Epidermal melanocyte (primary cell): ENCODE data around the gene INHBB.
"Not testable (repeated sequence)": the region's sequence is repeated elsewhere in the genome, so short reads cannot be mapped to it uniquely, and the experiment has no call there.

Experiments used
- DNase-seq: peaks from one replicate; pipeline ENCODE4 v3.0.0; 2011; ENCODE audit warnings: low spot score; ENCODE audit not compliant: insufficient read length

The INHBB gene

DNA sequence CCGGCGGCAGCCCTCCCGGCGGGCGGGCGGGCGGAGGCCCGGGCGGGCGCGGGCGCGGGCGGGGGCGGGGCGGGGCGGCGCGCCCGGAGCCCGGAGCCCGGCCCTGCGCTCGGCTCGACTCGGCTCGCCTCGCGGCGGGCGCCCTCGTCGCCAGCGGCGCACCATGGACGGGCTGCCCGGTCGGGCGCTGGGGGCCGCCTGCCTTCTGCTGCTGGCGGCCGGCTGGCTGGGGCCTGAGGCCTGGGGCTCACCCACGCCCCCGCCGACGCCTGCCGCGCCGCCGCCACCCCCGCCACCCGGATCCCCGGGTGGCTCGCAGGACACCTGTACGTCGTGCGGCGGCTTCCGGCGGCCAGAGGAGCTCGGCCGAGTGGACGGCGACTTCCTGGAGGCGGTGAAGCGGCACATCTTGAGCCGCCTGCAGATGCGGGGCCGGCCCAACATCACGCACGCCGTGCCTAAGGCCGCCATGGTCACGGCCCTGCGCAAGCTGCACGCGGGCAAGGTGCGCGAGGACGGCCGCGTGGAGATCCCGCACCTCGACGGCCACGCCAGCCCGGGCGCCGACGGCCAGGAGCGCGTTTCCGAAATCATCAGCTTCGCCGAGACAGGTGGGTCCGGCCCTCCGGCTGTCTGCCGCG, at the start of gene INHBB:
Gene INHBB, plus strand, starts transcription at position 111 of the 641 bp plus-strand sequence. Its CDS starts 53 bp downstream, at position 164.
- DNase-seq: no peak

DNA sequence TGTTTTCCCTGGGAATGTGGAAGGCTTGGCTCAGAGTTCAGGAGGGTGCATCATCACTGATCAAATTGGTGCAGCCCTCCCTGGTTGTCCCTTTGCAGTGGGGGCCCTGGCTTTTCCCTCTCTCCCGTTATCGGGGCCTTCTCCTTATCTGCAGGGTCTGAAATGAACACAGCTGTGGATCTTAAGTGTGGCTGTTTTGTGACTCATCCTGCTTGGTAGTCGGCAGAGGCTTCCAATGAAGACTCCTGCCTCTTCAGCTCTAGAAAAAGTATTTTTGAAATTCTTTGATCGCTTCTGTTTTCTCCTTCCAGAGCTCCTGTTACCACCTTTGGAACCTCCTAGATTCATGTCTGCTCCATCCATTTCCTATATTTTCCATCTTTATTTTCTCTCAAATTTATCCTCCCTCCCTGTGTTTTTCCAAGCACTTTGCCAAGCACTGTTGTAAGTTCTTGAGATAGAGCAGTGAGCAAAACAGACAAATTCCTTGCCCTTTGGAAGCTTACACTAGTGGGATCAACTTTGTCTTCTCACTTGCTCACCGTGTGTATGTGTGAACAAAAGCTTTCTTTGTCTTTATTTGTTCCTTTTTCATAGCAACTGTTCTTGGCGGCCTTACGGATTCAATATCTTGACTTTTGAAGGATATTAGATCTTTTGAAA, 47.6 kb upstream of the INHBB start:
- DNase-seq: no peak

DNA sequence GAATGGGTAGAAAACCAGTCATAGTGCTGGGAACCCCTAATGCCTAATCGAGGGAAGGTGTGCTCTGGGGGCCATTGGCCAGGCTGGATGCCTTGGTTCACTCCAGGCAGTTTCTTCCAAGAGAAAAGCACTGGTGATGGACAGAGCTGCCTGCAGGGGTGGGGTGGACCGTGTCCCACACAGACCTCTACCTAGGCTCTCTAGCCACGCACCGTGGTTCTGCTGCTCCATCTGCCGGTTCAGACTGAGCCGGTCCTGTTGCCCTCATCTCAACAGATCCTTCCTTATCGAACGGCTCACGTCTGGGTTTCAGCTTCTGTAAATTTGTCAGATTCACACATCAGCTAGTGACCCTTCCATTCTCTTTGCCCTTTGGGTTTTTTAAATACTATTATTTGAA, 46.9 kb upstream of the INHBB start:
- DNase-seq: no peak

DNA sequence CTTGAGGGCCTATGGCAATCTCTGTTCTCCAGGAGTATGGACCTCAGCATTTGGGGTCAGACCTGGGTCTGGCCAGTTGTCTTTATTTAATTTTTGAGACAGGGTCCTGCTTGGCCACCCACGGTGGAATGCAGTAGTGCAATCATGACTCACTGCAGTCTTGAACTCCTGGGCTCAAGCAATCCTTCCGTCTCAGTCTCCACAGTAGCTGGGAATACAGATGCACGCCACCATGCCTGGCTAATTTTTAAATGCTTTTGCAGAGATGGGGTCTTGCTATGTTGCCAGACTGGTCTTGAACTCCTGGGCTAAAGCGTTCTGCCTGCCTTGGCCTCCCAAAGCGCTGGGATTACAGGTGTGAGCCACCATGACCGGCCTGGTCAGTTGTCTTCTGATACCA, 46.4 kb upstream of the INHBB start:
- DNase-seq: no peak

DNA sequence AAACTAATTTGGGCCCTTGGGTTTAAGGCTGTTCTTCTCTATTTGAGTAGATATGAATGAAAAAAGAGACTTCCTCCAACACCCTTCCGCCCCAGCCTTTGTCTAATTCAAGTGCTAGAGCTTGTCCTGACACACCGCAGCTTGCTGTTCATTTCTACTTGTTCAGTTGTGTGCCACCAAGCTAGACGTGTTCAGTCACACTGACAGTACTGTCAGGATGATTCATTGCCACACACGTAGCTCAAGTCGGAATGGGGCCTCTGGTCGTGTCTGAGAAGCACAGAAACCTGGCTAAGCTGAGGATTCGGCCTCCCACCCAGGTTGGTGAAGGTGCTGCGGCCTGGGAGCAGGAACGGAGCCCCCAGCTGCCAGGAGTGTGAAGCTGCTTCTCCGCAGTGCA, 45.6 kb upstream of the INHBB start:
- no peak for DNase-seq

DNA sequence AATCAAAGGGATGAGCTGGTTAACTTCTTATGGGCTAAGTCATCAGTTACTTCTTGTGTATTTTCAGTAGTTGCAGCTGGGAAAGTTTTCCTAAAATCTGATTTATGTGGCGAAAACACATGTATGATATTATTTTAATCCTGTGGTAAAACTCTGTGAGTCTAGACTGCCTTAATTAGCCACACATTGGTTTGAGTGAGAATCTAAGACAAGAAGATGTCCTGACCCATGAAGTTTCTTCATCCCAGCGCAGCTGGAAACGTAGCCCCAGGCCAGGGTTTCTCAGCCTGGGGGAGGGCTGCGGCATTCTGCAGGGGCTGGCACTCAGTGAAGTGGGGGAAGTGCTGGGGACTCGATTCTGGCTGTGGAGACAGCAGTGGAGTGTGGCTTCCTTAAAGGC, 44.7 kb upstream of the INHBB start:
- no peak for DNase-seq

DNA sequence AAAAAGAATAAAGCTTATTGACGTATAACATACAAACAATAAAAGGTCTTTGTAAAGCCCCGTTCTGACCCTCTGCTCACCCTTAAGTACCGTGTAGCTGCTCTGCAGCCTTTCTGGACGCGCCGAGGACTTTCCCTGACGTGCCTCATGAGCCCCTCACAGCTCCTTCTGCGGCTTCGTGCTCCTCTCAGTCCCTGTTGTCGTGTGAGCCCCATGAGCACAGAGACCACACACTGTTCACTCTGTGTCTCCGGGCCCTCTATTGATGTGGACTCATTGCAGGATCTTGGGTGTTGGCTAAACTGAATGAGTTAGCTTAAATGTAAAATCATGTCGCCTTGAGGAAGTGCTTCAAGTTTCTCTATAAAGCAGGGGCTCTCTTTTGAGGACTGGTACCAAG, 43.6 kb upstream of the INHBB start:
- DNase-seq: no peak

DNA sequence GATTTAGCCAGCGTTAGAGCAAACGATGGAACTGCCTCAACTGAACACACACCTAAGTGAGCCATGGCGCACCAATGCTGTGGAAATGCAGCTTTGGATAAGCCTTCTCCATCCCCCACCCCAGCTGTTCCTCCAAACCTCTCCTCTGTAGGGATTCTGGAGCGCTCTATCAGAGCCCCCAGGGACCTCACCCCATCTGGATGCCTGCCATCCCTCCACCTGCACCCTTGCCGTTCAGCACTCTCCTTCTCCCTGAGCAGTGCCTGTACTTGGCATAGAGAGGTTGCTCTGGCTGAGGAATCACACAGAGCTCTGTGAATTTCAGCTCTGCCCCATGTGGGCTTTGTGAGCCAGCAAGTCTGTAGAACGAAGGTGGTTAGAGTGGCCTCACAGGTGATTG, 42.8 kb upstream of the INHBB start:
- DNase-seq: no peak

DNA sequence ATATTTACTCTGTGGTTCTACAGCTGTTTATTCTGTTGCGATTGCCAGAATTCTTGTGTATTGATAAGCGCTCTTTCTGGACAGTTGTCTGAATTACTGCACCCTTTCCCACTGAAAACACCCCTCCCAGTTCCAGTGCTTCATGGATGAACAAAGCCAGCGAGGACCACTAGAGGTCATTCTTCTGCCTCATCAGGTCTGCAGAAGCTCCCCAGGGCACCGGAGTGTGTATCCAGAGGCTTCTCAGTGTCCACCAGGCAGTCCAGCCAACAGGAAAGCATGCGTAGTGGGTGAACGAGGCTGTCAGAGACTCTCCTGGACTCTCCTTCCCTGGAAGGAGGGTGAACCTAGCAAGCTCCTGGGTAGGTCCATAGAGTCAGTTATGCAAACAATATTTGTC, 40.6 kb upstream of the INHBB start:
- no peak for DNase-seq

DNA sequence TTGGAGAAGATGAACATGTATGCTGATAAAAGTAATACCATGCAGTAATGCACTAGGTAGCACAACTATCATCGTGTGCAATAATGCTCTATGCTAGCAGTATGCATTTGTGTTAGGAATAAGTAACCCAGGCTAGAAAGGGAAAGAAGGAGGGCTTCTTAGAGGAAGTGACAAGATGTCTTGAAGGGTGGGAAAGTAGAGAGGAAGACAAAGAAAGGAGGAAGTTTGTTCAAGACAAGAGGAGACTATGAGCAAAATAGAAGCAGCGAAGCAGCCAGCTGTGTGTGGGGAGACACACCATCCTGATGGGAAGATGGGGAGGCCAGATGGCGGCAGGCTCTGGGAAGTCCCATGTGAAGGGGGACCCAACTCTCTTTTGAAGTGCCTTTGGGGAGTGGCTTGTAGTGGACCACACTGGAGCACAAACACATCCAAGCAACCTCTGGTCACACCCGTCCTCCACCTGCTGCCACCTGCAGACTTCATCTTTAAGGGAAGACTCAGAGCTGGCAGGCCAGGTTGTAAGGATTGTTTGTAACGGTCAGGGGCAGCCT, 39.9 kb upstream of the INHBB start:
- no peak for DNase-seq

DNA sequence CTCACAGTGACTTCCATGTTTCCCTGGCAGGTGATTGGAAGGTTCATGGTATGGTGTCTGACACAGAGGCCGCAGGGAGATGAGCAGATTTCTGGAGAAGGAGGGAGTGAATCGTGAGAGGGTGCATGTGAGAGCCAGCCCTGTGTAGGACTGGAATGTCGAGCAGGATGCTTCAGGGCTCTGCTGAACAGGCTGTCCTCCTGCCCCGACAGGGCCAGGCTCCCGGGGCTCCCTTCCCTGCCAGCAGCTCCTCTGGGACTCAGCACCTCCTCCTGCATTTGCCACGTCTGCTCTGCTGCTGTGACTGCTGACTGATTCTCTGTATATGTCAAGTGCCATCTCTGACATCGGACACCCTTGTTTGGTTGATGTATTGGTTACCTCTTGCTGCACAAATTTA, 38.5 kb upstream of the INHBB start:
- no peak for DNase-seq

DNA sequence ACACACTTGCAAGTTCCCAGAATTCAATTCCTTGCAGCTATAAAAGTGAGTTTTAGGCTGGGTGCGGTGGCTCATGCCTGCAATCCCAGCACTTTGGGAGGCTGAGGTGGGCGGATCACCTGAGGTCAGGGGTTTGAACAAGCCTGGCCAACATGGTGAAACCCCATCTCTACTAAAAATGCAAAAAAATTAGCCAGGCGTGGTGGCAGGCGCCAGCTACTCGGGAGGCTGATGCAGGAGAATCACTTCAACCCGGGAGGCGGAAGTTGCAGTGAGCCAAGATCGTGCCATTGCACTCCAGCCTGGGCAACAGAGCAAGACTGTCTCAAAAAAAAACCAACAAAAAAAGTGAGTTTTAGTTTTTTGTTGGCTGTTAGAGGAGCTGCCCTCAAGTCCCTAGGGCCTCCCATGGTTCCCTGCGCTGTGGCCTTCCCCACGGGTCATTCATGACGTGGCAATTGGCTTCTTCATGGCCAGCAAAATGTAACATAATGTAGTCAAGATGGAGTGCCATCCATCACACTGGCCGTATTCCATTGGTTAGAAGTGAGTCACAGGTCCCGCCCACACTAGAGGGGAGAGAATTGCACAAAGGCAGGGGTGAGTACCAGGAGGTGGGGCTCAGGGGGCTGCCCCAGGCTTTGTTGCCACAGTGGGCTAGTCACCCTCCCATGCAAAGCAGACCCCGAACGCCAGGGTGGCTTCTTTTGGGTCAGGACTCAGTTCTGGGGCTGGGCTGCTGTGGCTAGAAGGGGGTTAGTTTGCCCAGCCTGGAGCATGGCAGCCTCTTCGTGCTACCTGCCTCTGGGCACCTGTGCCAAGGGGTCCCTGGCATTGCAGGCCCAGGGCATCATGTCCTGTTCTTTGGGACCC, 37.7 kb upstream of the INHBB start:
- DNase-seq: no peak

DNA sequence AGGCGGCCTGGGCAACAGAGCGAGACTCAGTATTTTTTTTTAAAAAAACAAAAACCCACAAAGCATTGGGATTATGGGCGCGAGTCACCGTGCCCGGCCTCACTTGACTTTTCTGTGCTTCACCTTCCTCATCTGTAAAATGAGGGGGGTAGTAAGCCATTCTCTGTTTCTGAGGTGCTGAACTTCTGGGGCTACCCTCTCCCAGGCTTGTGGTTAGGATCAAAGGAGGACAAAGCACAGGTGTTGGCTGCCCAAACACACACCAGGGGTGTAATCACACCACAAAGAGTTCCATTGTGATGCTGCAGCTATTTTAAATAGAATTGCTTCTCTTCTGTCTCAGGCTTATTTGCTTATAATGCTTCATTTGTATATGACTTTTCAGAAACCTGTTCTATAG, 35.8 kb upstream of the INHBB start:
- DNase-seq: no peak

DNA sequence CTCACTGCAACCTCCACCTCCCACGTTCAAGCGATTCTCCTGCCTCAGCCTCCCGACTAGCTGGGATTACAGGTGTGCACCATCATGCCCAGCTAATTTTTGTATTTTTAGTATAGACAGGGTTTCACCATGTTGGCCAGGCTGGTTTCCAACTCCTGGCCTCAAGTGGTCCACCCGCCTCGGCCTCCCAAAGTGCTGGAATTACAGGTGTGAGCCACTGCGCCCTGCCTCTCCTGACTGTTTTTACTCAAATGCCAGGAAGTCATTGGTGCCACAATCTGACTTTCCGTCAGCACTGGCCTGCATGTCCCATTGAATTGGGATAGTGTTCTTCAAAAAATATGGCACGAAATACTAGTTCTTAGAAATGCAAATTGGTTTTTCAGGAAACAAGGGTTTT, 35.1 kb upstream of the INHBB start:
- not testable (repeated sequence) for DNase-seq

DNA sequence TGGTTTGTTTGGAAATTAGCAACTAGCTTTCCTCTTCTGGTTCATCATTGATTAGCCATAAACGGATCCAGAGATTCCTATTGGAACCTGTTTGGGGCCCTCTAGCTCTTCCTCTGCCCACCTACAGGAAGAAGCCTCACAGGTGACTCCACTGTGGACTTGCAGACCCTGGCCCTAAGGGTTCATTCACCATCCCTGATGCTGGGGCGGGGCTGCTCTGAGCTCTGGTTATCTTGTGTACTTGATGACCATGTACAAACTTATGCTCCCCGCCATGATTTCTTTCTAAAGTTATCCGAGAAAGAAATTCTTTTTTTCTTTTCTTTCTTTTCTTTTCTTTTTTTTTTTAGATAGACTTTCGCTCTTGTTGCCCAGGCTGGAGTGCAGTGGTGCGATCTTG, 33.9 kb upstream of the INHBB start:
- DNase-seq: no peak

DNA sequence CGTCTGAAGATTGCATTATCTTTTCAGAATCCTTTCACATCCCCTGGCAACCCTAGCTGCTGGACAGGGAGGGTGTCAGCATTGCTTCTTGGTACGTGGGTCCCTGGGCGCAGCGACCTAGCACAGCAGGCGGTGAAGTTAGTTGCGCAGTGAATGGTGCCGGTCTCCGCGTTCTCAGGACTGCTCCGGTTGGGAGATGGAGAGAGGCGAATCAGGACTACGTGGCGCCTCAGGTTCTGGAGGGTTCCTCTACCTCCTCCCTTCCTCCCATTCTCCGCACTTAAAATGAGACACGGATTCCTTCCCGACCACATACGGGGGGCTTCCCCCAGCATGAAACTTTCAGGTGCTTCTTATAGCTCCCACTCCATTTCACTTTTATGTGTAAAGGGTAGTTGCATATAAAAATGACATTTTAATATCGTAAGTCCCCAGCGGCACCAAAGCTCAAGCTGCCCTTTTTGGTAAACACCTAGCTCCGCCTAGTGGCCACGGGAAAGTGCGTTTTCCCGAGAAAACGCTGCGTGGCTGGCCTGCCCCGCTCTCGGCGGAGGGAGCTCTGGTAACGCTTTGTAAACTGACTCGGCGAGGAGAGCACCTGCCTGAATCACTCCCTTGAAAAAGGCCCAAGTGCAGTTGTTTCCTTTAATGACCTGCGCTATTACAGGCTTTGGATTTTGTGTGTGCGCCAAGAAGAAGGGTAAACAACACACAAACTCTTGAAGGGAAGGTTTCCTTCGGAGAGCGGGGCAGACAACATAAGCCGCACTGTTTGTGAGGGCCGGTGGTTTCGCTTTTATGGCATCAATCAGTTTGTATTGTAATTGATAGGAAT, 32.9 kb upstream of the INHBB start:
- DNase-seq: peak; percentile 83

DNA sequence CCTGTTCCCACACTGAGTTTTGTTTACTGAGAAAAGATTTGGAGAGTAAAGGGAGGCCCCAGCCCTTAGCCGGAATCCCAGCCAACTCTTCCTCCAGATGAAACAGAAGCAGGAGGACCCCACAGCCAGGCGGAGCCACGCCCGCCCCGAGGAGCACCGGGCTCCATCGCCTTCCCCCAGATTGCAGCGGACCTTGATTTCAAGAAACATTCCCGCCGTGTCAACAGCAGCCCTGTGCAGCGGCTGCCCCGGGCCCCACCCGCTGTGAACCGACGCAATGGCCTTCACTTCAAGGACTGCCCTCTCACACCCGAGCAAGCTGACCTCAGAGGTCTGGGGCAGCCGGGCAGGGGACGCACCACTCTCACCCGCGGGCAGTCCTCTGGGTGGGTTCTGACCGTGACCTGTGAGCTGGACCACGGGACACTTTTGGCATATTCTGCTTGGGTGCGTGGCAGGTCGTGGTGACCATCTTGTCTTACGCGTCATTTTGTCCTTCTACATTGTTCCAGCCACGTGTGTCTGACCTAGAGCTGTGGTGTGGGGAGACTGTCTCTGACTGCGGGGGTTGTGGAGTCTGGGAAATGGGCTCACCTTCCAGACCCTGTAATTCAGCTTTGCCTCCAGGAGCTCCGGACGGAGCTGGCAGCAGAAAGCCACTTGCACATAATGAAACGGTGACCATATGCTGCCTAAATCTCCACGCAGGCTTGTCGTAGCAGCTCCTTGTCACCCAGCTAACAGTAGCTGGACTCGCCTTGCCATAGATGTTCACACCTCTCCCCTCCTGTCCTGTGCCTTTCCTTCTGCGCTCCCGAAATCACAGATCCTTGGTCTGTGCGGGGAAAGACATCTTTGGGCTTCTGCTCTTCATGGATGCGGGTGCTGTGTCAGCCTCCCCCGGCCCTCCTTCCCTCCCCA, 32.0 kb upstream of the INHBB start:
- DNase-seq: no peak

DNA sequence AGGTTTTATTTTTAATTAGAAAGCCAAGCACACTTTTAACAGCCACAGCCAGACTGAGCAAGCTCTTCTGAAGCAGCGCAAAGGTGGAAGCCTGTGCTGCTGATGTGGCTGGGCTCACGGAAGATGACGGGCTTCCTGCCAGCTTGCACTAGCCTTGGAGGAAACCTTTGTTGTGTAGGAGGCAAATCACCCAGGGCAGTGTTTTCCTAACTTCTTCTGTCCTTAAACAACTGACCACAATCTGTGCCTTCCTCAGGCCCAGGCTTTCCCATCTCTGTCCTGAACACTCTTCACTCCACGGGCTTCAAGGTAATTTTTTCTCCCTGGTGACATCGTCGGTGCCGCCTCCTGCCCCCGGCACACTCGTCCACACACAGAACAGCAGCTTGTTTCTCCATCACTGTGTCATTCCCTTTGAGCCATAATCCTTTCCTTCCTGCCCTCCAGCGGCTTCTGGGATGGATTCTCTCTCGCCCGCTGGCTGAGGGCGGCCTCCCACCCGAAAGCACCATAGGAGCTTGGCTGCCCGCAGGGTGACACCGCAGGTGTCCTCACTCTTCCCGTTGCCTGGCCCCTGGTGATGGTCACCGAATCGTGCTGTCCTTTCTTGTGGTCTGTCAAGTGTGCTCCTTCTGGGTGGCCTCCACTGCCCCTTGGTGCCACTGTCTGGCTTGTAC, 31.1 kb upstream of the INHBB start:
- peak; percentile 0 for DNase-seq

DNA sequence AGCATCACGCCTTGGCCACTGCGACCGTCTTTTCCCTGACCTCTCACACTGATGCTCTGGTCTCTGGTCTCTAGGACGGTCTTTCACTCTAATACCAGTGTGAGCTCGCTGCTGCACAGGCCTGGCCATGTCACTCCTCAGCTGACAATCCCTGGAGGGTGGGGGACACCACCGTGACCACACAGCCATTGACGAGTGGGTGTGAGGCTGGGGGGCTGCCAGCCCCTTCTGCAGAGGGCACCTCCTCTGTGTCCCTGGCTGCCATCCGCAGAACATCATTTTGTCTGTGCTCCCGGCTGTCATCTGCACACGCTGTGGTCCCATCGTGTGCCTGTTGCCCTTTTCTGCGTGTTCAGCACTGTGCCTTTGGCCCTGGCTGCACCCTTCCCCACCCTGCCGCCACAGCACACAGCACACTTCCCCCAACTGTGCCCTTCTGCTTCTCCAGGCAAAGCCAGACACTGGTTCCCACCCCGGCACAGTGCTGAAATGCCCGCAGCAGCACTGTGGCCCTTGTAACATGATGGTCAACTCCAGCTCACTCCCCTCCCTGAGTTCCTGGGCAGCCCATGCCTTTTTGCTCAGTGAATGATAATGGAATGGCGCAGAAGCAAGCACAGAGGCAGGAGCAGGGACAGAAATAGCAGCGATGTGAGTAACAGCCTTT, 30.4 kb upstream of the INHBB start:
- DNase-seq: no peak
